ENCODE measurements around the gene PIEZO1. TPM values are rescaled to one million over a fixed set of nuclear protein-coding genes. Genes with fewer than 3 reads are reported as not detected.

Gene PIEZO1
- total RNA-seq, 1 experiment from 2014 or later: 71.1 TPM

DNA sequence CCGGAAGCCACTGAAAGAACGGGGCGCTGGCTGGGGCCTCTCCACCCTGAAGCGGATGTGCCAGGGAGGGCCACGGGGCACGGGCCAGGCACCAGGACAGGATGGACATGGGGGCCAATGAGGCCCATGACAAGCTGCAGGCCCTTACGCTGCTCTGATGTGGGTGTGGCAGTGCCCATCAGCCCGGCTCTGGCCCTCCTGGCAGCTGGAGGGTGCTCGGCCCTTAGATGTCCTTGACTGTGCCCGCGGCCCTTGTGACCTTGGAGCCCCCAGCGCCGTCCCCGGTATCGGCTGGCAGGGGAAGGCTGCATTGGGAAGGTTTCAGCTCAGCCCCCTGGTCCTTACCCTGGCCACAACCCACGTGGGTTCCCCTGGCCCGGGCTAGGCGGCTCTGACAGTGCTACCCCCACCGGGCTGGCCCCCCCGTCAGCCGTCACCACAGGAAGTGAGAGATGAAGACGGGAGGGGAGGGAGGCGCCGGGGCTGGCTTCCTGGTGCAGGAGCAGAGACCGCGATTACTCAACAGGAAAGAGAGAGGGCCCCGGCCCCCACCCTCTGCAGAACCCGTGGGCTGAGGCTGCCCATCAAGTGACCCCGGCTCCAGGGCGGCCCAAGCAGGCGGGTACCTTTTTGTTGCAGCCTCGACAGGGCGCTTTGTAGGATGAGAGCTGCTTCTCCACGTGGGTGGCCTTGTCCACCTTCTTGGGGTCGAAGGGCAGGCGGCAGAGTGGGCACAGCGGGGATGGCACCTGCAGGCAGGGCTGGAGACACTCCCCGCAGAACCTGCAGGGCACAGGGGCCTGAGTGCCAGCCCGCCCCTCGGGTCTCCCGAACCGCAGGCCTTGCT lies 84.2 kb downstream of the PIEZO1 start:
- Histone ChIP-seq H3K4me1 (ENCODE audit: insufficient read depth, low read length) (no peaks in the 10 kb centered on the region; the same call in 1 of the 2 replicates), H3K9me3 (ENCODE audit: control insufficient read depth, low read depth, low read length) (no peaks in the 10 kb centered on the region), H4K8ac (replicated peaks; ENCODE audit: insufficient read length, low read depth, low read length) (no peak overlapping the region), H3K4ac (ENCODE audit: low read depth, low read length) (no peak overlapping the region), H3K18ac (ENCODE audit: insufficient read length, low read depth, low read length) (no peak overlapping the region), H3K4me2 (ENCODE audit: insufficient read depth, insufficient read length, low read length) (no peak overlapping the region), H2AFZ (ENCODE audit: low read length) (no peak overlapping the region), H3K9ac (ENCODE audit: extremely low read depth, insufficient read length, low read length) (no peak overlapping the region), H4K5ac (ENCODE audit: insufficient read length, low read depth, low read length) (no peak overlapping the region), H3K27me3 (ENCODE audit: insufficient read depth, low read length) (no peaks in the 10 kb centered on the region), H2BK12ac (ENCODE audit: insufficient read length, low read depth, low read length) (no peak overlapping the region), H4K91ac (ENCODE audit: insufficient read length, low read depth, low read length) (no peak overlapping the region), H4K20me1 (ENCODE audit: control insufficient read depth, insufficient read depth, insufficient read length) (no peaks in the 10 kb centered on the region), H3K79me1 (ENCODE audit: insufficient read depth, low read depth, low read length, poor library complexity, severe bottlenecking) (peaks cover 7% of the 10 kb centered on the region), H3T11ph (ENCODE audit: low read length) (no peak overlapping the region), H2AK5ac (ENCODE audit: insufficient read length, low read length) (no peak overlapping the region), H3K79me2 (ENCODE audit: insufficient read depth, low read length) (peaks cover 3% of the 10 kb centered on the region; the same call in 1 of the 2 replicates), H2BK20ac (ENCODE audit: low read depth, low read length, poor library complexity, severe bottlenecking) (no peak overlapping the region), H2BK5ac (ENCODE audit: insufficient read length, low read length) (no peak overlapping the region), H2BK15ac (ENCODE audit: low read depth, low read length) (no peak overlapping the region), H3K23me2 (ENCODE audit: insufficient read length, low read depth, low read length, poor library complexity, severe bottlenecking) (peaks cover 3% of the 10 kb centered on the region), H3K14ac (ENCODE audit: insufficient read depth, low read length) (no peak overlapping the region), H3K56ac (ENCODE audit: insufficient read length, low read depth, low read length) (no peak overlapping the region), H3K27ac (ENCODE audit: insufficient read length, low read depth, low read length) (no peak overlapping the region), H2BK120ac (ENCODE audit: low read depth, low read length, poor library complexity, severe bottlenecking) (no peak overlapping the region), H3K23ac (ENCODE audit: insufficient read length, low read depth, low read length) (no peak overlapping the region)
- TF ChIP-seq, protein P1, sequence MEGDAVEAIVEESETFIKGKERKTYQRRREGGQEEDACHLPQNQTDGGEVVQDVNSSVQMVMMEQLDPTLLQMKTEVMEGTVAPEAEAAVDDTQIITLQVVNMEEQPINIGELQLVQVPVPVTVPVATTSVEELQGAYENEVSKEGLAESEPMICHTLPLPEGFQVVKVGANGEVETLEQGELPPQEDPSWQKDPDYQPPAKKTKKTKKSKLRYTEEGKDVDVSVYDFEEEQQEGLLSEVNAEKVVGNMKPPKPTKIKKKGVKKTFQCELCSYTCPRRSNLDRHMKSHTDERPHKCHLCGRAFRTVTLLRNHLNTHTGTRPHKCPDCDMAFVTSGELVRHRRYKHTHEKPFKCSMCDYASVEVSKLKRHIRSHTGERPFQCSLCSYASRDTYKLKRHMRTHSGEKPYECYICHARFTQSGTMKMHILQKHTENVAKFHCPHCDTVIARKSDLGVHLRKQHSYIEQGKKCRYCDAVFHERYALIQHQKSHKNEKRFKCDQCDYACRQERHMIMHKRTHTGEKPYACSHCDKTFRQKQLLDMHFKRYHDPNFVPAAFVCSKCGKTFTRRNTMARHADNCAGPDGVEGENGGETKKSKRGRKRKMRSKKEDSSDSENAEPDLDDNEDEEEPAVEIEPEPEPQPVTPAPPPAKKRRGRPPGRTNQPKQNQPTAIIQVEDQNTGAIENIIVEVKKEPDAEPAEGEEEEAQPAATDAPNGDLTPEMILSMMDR (conservative IDR thresholded peaks at IDR 0.05): no peak
- H3K9me3 Mint-ChIP-seq: no peaks in the 10 kb centered on the region
- no CpG with 5 or more reads among the region's 42 CpGs for WGBS (ENCODE audit: extremely low coverage, insufficient read length, low lambda C conversion rate)
- peaks cover 2 to 15% (median 14%) of the 10 kb centered on the region in 3 experiments; a peak in 5 of 7 replicates for H3K36me3 Mint-ChIP-seq (ENCODE audit: insufficient read depth in 1 of 3, low read depth in 3 of 3)
- DNase-seq: no peak
- H3K4me1 Mint-ChIP-seq: peaks cover 8 to 9% of the 10 kb centered on the region in 2 experiments
- no peak overlapping the region for H3K27ac Mint-ChIP-seq
- H3K4me3 Mint-ChIP-seq: no peak overlapping the region
- H3K27me3 Mint-ChIP-seq (ENCODE audit: low read depth): no peaks in the 10 kb centered on the region
